DMS153 treated with DMSO at 0.1 percent for 48 hours (cell line): Measurements from ENCODE around the gene SMIM17.

ENCODE experiments used
- DNase-seq: peaks from one replicate; lab custom pipeline; 2025; ENCODE audit not compliant: unreplicated experiment; lab: John Stamatoyannopoulos, UW

SMIM17 gene

GRCh38 chr19:56642711-56643459 is at the start of gene SMIM17:
Gene SMIM17 (plus strand): TSS chr19:56643159. CDS start chr19:56645668, 2,509 bp downstream.
- no peak for DNase-seq

DNA sequence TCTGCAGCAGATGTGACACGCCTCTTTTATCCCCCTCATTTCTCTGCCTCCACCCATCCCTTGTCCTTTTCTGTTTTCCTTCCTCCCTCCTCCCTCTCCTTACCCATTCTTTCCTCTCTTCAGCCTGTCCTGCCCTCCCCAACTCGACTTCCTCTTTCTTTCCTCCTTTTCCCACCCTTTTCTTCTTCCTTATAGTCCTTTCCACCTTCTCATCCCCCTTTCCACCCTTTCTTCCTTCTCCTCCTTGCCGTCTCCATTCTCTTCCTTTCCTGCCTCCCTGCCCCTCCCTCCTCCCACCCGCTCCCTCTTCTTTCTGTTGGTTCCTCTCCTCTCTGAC is 48.5 kb upstream of the SMIM17 start:
- DNase-seq: no peak

GRCh38 chr19:56594783-56595547 is 48.0 kb upstream of the SMIM17 start, which contains the start of gene ZNF71:
Gene ZNF71 (plus strand): TSS chr19:56595302. CDS start chr19:56601559, 6,257 bp downstream.
- peak; percentile 74 for DNase-seq

DNA sequence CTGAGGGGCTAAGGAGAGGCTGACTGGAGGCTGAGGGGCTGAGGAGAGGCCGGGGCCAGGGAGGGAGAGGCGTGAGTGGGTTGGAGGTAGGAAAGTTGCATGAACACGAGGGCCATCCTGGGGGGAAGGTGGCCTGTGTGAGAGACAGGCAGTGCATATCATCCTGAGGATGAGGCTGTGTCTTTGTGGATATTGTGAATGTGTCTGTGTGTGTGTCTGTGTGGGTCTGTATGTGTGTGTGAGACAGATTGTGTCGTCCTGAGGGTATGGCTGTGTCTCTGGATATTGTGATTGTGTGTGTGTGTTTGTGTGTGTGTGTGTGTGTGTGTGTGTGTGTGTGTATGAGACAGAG is 47.4 kb upstream of the SMIM17 start:
- no peak for DNase-seq

GRCh38 chr19:56596676-56597075 is 46.3 kb upstream of the SMIM17 start:
- no peak for DNase-seq

DNA sequence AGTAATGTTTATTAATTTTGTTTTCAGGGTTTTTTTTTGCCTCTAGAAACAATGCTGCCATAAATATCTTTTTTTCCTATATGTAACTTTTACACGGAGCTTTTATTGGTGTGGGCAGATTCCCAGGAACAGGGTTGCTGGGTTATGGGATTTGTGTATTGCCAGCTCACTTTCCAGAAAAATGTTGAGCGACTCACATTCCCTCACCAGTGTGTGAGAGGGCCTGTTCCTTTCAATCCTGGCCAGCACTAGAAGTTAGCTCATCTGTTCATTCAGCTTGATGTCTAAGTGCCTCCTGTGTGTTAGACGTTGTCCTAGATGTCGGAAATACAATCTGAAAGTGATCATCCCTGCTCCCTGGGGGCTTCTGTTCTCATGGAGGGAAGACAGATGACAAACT is 45.3 kb upstream of the SMIM17 start:
- no peak for DNase-seq

DNA sequence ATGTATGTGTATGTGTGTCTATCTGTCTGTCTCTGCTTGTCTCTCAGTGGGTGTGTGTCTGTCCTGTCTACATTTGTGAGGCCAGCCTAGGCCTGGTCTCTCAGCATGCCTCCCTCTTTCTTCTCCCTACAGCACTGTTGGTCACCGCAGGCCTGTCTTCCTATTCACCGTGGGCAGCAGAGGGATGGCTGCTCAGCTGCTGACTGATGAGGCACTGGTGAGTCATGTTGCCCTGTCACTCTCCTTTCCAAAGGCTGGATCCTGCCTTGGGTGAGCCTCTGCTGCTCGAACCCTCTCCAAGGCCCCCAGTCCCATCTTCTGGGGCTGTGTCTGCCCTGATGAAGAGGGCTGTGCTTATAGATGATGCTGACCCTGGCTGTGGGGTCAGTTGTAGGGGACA is 41.6 kb upstream of the SMIM17 start:
- no peak for DNase-seq

- DNase-seq: no peak
Measured at GRCh38 chr19:56603829-56604228, 39.1 kb upstream of the SMIM17 start.

DNA sequence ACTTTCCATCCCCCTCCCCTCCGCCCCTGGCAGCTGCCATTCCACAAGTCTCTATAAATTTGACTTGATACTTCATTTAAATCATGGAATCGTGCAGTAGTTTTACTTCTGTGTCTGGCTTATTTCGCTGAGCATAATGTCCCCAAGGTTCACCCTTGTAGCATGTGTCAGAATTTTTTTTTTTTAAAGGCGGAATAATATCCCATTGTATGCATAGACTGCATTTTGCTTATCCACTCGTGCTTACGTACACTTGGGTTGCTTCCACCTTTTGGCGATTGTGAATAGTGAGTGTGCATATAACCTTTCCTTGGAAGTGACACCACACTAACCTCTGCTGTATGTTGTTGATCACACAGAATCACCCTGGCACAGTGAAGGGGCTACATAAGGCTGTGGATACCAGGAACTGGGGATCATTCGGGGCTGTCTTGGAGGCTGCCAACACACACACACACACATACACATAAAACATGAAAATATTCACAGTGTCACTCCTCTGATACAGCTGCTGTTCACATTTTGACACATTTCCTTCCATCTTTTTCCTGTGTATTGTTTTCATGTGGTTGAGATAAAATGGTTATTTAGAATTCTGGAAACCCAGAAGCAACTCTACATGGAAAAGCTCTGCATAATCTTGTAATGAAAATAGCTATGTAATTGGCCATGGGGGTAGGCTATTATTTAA is 34.5 kb upstream of the SMIM17 start:
- no peak for DNase-seq

DNA sequence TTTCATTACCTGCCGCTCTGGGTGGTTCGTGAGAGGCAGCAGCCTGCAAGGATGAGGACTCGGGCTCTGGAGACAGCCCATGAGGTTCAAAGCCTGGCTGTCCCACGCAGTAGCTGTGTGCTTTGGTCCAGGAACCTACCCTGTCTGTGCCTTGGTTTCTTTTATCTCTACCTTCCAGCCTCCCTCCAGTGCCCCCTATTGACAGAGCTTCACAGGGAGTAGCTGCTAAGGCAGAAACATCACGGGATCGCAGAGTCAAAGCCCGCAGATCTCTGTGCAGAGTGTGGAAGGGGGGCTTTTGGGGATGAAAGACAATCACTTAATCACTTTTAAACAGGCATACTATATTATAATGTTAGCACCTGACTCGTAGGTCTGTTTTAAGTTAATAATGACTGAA is 31.7 kb upstream of the SMIM17 start:
- no peak for DNase-seq

- no peak for DNase-seq
Measured at GRCh38 chr19:56612737-56613136, 30.2 kb upstream of the SMIM17 start.

DNA sequence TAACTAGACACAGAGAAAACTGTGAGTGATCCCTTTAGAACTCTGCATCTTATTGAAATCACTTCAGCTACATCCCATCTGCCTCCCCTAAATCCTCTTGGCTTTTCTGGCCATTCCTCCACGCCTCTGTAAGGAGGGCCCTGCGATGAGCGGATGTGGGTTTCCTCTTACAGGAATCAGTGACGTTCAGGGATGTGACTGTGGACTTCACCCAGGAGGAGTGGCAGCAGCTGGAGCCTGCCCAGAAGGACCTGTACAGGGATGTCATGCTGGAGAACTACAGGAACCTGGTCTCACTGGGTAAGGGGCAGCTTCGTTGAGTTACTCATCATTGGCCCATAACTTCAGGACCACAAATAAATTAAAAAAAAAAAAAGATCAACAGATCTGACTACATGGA is 29.3 kb upstream of the SMIM17 start:
- DNase-seq: no peak

- DNase-seq: no peak
Measured at GRCh38 chr19:56617531-56617930, 25.4 kb upstream of the SMIM17 start.

DNA sequence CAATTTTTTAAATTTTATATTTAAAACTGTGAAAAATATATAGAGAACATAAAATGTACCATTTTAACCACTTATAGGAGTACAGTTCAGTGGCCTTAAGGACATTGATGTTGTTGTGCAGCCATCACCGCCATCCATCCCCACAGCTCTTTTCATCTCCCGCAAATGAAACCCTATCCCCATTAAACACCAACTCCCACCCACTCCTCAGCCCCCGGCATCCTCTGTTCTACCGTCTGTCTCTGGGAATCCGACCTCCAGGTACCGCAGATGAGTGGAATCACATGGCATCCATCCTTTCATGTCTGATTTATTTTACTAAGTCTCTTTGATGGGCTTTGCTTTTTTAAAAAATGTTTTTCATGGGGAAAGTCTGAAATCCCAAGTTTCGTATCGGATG is 23.8 kb upstream of the SMIM17 start:
- no peak for DNase-seq

DNA sequence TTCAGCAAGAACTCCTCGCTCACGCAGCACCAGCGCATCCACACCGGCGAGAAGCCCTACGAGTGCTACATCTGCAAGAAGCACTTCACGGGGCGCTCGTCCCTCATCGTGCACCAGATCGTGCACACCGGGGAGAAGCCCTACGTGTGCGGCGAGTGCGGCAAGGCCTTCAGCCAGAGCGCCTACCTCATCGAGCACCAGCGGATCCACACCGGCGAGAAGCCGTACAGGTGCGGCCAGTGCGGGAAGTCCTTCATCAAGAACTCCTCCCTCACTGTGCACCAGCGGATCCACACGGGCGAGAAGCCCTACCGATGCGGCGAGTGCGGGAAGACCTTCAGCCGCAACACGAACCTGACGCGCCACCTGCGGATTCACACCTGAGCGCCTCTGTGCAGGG is 20.6 kb upstream of the SMIM17 start:
- no peak for DNase-seq

DNA sequence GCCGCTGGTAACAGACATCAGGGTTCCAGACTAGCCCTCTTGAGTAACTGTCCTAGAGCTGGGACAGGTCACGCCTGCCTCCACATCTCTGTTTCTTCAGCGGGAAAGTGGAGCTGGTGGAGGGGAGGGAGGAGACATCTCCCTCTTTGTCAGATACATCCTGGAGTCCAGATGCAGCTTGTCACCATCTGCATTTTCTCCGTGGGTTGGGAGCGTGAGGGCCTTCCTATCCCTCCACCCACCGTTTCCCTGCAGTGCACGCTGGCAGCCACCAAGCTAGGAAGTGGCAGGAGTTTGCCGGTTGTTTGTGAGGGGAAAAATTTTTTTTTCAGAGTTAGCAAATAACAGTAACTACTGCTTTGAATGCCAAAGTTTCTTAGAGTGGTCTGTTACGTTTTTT is 20.0 kb upstream of the SMIM17 start:
- no peak for DNase-seq

- DNase-seq: no peak
Measured at GRCh38 chr19:56625708-56626107, 17.3 kb upstream of the SMIM17 start.

DNA sequence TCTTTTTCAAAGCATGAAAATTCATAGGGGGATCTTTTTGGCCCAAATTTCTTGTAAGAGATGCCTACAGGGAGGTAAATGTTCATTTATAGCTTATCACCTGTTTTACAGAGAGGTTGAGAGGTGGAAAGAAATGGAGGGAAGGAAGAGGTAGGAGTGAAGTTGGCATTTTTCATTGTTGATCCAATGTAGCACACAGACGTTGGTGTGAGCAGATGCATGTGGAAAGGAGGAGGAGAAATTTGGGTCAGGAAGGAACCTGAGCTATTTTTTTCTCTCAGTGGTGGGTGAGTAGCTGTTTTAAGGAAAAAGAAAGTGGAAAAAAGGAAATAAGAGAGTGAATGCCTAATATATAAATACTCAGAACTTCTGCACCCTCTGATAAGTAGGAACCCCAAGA is 9.9 kb upstream of the SMIM17 start:
- DNase-seq: no peak

DNA sequence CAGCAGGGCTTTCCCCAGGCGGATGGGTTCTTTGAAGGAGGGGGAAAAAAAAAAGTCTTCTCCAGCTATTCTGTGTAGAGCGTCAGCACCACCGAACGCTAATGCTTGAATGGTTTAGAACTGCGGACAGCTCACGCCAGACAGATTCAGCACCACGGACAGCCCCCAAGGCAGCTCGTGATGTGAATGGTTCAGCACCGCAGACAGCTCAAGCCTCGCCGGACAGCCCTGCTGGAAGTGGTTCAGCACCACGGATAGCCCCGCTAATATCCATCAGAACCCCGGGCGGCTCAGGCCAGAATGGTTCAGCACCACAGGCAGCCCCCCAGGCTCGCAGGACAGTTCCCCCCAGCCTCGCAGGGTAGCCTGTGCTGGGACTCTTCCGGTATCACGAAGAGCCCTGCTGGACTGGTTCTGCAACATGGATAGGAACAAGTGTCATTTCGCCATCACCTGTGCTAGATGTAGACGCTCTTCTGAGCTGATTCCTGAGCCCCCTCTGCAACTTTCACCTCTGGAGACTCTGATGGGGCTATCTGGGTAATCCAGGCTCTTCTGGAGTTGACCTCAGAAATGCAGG is 4.9 kb upstream of the SMIM17 start:
- no peak for DNase-seq

GRCh38 chr19:56639217-56639616 is 3.7 kb upstream of the SMIM17 start:
- DNase-seq: no peak

DNA sequence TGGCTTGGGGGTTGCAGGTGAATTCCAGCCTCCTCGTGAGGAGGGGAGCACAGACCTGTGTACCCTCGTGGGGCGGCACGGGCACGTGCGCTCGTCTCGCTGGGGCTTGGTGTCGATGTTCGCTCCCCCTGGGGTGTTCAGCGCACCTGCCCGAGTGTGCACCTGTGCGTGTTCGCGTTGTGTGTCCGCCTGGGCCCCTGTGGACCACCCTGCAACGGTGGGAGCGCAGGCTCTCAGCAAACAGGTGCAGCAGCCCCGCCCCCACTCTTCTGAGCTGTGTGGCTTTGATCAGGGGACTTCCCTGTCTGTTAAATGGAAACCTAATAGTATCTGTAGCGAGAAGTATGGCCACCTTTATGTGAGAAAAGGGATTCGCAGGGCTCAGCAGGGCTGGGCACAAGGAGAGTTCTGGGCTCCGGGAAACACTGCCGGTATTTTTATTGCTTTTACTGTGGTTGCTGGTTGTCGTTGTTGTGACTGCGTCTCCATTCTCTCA is 549 bp downstream of the SMIM17 start:
- DNase-seq: no peak

DNA sequence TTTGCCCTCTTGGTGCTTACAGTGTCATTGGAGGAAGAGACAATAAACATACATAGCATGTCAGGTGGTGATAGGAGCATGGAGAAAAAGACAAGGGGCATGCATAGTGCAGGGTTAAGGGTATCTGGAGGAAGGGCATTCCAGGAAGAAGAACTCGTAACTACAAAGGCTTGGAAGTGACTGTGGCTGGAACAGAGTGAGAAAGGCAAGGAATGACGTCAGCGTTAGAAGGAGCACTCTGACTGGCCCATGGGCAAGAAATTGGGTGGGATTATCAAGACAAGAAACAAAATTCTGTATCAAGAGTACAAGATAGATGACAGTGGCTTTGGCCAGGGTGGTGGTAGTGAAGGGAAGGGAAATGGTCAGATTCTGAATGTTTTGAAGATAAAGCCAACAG is 11.2 kb downstream of the SMIM17 start:
- DNase-seq: no peak
